ENCODE data around the gene AUTS2.

The AUTS2 gene

DNA sequence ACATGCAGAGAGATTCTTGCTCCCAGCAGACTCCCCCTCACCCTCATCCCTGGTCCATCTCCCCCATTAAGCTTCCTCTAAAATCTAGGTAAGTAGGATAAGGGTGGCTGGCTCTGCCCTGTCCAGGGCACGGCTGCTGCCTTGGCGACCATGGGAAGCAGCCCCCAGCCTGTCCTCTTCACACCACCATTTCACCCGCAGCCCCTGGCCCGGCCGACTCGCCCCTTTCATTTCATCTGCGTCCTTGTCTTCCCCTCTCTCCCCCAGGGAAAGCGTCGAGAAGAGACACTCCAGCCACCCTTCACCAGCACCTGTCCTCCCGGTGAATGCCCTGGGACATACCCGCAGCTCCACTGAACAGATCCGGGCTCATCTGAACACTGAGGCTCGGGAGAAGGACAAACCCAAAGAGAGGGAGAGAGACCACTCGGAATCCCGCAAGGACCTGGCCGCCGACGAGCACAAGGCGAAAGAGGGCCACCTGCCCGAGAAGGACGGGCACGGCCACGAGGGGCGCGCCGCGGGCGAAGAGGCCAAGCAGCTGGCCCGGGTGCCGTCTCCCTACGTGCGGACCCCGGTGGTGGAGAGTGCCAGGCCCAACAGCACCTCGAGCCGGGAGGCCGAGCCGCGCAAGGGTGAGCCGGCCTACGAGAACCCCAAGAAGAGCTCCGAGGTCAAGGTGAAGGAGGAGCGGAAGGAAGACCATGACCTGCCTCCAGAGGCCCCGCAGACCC lies 1191.4 kb downstream of the AUTS2 start:
- Histone ChIP-seq H3K27ac (ENCODE audit: poor library complexity, severe bottlenecking) (no peak overlapping the region), H3K27me3 (ENCODE audit: insufficient read depth, poor library complexity, severe bottlenecking) (no peaks in the 10 kb centered on the region), H3K4me3 (ENCODE audit: severe bottlenecking) (no peak overlapping the region), H3K4me1 (ENCODE audit: insufficient read depth, poor library complexity, severe bottlenecking) (no peaks in the 10 kb centered on the region), H3K36me3 (ENCODE audit: low read depth) (no peaks in the 10 kb centered on the region), H3K9me3 (ENCODE audit: severe bottlenecking) (no peaks in the 10 kb centered on the region)
- ATAC-seq (ENCODE audit: low read depth) (no peak), DNase-seq (ENCODE audit: low spot score) (no peak)
- TF ChIP-seq, protein P1, sequence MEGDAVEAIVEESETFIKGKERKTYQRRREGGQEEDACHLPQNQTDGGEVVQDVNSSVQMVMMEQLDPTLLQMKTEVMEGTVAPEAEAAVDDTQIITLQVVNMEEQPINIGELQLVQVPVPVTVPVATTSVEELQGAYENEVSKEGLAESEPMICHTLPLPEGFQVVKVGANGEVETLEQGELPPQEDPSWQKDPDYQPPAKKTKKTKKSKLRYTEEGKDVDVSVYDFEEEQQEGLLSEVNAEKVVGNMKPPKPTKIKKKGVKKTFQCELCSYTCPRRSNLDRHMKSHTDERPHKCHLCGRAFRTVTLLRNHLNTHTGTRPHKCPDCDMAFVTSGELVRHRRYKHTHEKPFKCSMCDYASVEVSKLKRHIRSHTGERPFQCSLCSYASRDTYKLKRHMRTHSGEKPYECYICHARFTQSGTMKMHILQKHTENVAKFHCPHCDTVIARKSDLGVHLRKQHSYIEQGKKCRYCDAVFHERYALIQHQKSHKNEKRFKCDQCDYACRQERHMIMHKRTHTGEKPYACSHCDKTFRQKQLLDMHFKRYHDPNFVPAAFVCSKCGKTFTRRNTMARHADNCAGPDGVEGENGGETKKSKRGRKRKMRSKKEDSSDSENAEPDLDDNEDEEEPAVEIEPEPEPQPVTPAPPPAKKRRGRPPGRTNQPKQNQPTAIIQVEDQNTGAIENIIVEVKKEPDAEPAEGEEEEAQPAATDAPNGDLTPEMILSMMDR (IDR thresholded peaks at IDR 0.05; ENCODE audit: poor library complexity, severe bottlenecking) = no peak

- Histone ChIP-seq H3K27ac (ENCODE audit: poor library complexity, severe bottlenecking) (no peak overlapping the region), H3K4me1 (ENCODE audit: insufficient read depth, poor library complexity, severe bottlenecking) (no peaks in the 10 kb centered on the region), H3K36me3 (ENCODE audit: low read depth) (no peaks in the 10 kb centered on the region), H3K27me3 (ENCODE audit: insufficient read depth, poor library complexity, severe bottlenecking) (no peaks in the 10 kb centered on the region), H3K4me3 (ENCODE audit: severe bottlenecking) (no peak overlapping the region), H3K9me3 (ENCODE audit: severe bottlenecking) (no peaks in the 10 kb centered on the region)
- no peak for ATAC-seq (ENCODE audit: low read depth)
- DNase-seq (ENCODE audit: low spot score) = no peak
- TF ChIP-seq, protein P1 (IDR thresholded peaks at IDR 0.05; ENCODE audit: poor library complexity, severe bottlenecking) = no peak
Measured at GRCh38 chr7:70790215-70791073, 1192.2 kb downstream of the AUTS2 start.

- DNase-seq (ENCODE audit: low spot score) (no peak), ATAC-seq (ENCODE audit: low read depth) (no peak)
- H3K27me3 ChIP-seq (ENCODE audit: insufficient read depth, poor library complexity, severe bottlenecking) = no peaks in the 10 kb centered on the region
- H3K36me3 ChIP-seq (ENCODE audit: low read depth) = no peaks in the 10 kb centered on the region
- H3K27ac ChIP-seq (ENCODE audit: poor library complexity, severe bottlenecking) = no peak overlapping the region
- H3K9me3 ChIP-seq (ENCODE audit: severe bottlenecking) = no peaks in the 10 kb centered on the region
- TF ChIP-seq, protein P1 (IDR thresholded peaks at IDR 0.05; ENCODE audit: poor library complexity, severe bottlenecking) = no peak
- H3K4me1 ChIP-seq (ENCODE audit: insufficient read depth, poor library complexity, severe bottlenecking) = no peaks in the 10 kb centered on the region
- H3K4me3 ChIP-seq (ENCODE audit: severe bottlenecking) = no peak overlapping the region
Measured at GRCh38 chr7:70791341-70791740, 1193.1 kb downstream of the AUTS2 start.

GRCh38 chr7:70793060-70793459 lies 1194.8 kb downstream of the AUTS2 start:
- H3K9me3 ChIP-seq (ENCODE audit: severe bottlenecking) = no peaks in the 10 kb centered on the region
- TF ChIP-seq, protein P1 (IDR thresholded peaks at IDR 0.05; ENCODE audit: poor library complexity, severe bottlenecking) = no peak
- no peaks in the 10 kb centered on the region for H3K36me3 ChIP-seq (ENCODE audit: low read depth)
- no peak overlapping the region for H3K4me3 ChIP-seq (ENCODE audit: severe bottlenecking)
- ATAC-seq (ENCODE audit: low read depth) (no peak), DNase-seq (ENCODE audit: low spot score) (no peak)
- no peak overlapping the region for H3K27ac ChIP-seq (ENCODE audit: poor library complexity, severe bottlenecking)
- no peaks in the 10 kb centered on the region for H3K4me1 ChIP-seq (ENCODE audit: insufficient read depth, poor library complexity, severe bottlenecking)
- H3K27me3 ChIP-seq (ENCODE audit: insufficient read depth, poor library complexity, severe bottlenecking) = no peaks in the 10 kb centered on the region
